GM18499 (cell line): ENCODE measurements around the gene TSHZ2.
"Not testable (repeated sequence)": the region's sequence is repeated elsewhere in the genome, so short reads cannot be mapped to it uniquely, and the experiment has no call there.

ENCODE experiments used
- ATAC-seq: cut with Tn5 transposase; IDR thresholded peaks from one replicate; pipeline ENCODE4 v1.9.1; 2021; ENCODE audit warnings: moderate number of reproducible peaks; ENCODE audit not compliant: insufficient read depth, unreplicated experiment

The TSHZ2 gene

GRCh38 chr20:53319716-53320115 lies 347.6 kb downstream of the TSHZ2 start:
- ATAC-seq = no peak

- ATAC-seq = no peak
Measured at GRCh38 chr20:53320701-53321100, 348.5 kb downstream of the TSHZ2 start.

GRCh38 chr20:53321596-53321995 lies 349.4 kb downstream of the TSHZ2 start:
- no peak for ATAC-seq

- no peak for ATAC-seq
Measured at GRCh38 chr20:53322651-53323050, 350.5 kb downstream of the TSHZ2 start.

GRCh38 chr20:53323460-53323859 lies 351.3 kb downstream of the TSHZ2 start:
- not testable (repeated sequence) for ATAC-seq

GRCh38 chr20:53324816-53325215 lies 352.7 kb downstream of the TSHZ2 start:
- no peak for ATAC-seq

GRCh38 chr20:53328961-53329360 lies 356.8 kb downstream of the TSHZ2 start:
- ATAC-seq = no peak

- ATAC-seq = no peak
Measured at GRCh38 chr20:53329781-53330180, 357.6 kb downstream of the TSHZ2 start.

GRCh38 chr20:53330601-53331140 lies 358.5 kb downstream of the TSHZ2 start:
- ATAC-seq = no peak

GRCh38 chr20:53331151-53331973 lies 359.2 kb downstream of the TSHZ2 start:
- no peak for ATAC-seq

GRCh38 chr20:53332022-53332837 lies 360.1 kb downstream of the TSHZ2 start:
- no peak for ATAC-seq

GRCh38 chr20:53334861-53335260 lies 362.7 kb downstream of the TSHZ2 start:
- no peak for ATAC-seq

GRCh38 chr20:53335555-53335954 lies 363.4 kb downstream of the TSHZ2 start:
- no peak for ATAC-seq

GRCh38 chr20:53336892-53337291 lies 364.7 kb downstream of the TSHZ2 start:
- ATAC-seq = no peak

GRCh38 chr20:53337390-53338101 lies 365.4 kb downstream of the TSHZ2 start:
- no peak for ATAC-seq

GRCh38 chr20:53338716-53339115 lies 366.6 kb downstream of the TSHZ2 start:
- ATAC-seq = no peak

GRCh38 chr20:53342429-53342828 lies 370.3 kb downstream of the TSHZ2 start:
- no peak for ATAC-seq

GRCh38 chr20:53343448-53343847 lies 371.3 kb downstream of the TSHZ2 start:
- no peak for ATAC-seq

GRCh38 chr20:53344891-53345290 lies 372.7 kb downstream of the TSHZ2 start:
- no peak for ATAC-seq

- no peak for ATAC-seq
Measured at GRCh38 chr20:53345536-53346334, 373.6 kb downstream of the TSHZ2 start.
